Measurements from ENCODE around the gene MVD. TPM values are rescaled to one million over a fixed set of nuclear protein-coding genes. Genes with fewer than 3 reads are reported as not detected.

The MVD gene
- total RNA-seq, 1 donor from 2014 or later: 78.1 TPM

DNA sequence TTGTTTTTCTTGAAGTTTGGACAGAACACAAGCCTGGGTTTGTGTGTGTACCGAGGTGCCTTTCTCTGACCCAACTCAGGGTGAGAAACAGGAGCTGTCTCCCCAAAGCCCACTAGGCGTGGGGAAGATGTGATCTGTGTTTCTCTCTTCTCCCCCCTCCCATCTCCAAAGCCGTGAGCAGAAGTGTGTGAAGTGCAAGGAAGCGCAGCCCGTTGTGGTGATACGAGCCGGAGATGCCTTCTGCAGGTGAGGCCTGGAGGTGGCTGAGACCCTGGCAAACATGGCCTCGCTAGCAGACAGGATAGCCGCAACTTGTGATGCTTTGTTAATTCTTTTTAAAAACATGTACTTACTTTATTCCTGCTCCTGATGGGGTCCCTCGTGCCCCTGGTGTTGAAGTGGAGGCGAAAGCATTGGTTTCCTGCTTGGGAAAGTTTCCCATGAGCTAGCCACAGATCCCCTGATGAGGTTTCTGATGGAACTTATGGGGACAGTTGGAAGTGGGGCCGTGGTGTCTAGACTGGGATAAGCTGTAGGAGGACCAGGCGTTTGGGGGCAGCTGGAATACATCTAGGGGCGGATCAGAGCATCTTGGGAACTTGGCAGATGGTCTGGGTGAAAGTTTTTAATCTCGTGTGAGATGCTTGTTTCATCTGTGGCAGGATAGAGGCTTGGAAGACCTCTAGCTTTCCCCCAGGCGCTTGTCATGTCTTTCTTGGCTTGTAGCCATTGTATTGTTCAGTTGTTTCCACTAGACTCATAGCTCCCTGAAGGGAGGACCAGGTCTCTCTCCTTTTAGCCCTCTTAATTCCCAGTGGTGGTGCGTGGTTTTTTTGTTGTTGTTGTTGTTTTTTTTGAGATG is 44.3 kb upstream of the MVD start:
- Mint-ChIP-seq H3K27ac (no peak overlapping the region), H3K27me3 (no peaks in the 10 kb centered on the region), H3K9me3 (ENCODE audit: low read depth) (no peaks in the 10 kb centered on the region), H3K36me3 (ENCODE audit: insufficient read depth) (no peaks in the 10 kb centered on the region), H3K4me3 (ENCODE audit: low read depth) (peak overlapping the region; percentile 64), H3K4me1 (ENCODE audit: low read depth) (peaks cover 13% of the 10 kb centered on the region)
- DNase-seq (ENCODE audit: low spot score, unreplicated experiment): no peak
- TF ChIP-seq, protein P1, sequence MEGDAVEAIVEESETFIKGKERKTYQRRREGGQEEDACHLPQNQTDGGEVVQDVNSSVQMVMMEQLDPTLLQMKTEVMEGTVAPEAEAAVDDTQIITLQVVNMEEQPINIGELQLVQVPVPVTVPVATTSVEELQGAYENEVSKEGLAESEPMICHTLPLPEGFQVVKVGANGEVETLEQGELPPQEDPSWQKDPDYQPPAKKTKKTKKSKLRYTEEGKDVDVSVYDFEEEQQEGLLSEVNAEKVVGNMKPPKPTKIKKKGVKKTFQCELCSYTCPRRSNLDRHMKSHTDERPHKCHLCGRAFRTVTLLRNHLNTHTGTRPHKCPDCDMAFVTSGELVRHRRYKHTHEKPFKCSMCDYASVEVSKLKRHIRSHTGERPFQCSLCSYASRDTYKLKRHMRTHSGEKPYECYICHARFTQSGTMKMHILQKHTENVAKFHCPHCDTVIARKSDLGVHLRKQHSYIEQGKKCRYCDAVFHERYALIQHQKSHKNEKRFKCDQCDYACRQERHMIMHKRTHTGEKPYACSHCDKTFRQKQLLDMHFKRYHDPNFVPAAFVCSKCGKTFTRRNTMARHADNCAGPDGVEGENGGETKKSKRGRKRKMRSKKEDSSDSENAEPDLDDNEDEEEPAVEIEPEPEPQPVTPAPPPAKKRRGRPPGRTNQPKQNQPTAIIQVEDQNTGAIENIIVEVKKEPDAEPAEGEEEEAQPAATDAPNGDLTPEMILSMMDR (IDR thresholded peaks at IDR 0.05; ENCODE audit: unreplicated experiment): no peak

GRCh38 chr16:88706229-88706964 is 43.5 kb upstream of the MVD start, which contains the start of the genes CTU2 and RNF166:
Gene CTU2, plus strand, starts transcription at chr16:88706503. Its CDS starts 28 bp downstream, at chr16:88706531.
Gene RNF166, minus strand, starts transcription at chr16:88706408. Its CDS starts 83 bp downstream, at chr16:88706325.
- H3K4me1 Mint-ChIP-seq (ENCODE audit: low read depth): peaks cover 13% of the 10 kb centered on the region
- TF ChIP-seq, protein P1 (IDR thresholded peaks at IDR 0.05; ENCODE audit: unreplicated experiment): no peak
- H3K4me3 Mint-ChIP-seq (ENCODE audit: low read depth): peak within 1 kb of the TSS; percentile 81
- no peaks in the 10 kb centered on the region for H3K9me3 Mint-ChIP-seq (ENCODE audit: low read depth)
- H3K27ac Mint-ChIP-seq: peak within 1 kb of the TSS; percentile 77
- no peaks in the 10 kb centered on the region for H3K27me3 Mint-ChIP-seq
- peak; percentile 84 for DNase-seq (ENCODE audit: low spot score, unreplicated experiment)
- H3K36me3 Mint-ChIP-seq (ENCODE audit: insufficient read depth): no peaks in the 10 kb centered on the region

DNA sequence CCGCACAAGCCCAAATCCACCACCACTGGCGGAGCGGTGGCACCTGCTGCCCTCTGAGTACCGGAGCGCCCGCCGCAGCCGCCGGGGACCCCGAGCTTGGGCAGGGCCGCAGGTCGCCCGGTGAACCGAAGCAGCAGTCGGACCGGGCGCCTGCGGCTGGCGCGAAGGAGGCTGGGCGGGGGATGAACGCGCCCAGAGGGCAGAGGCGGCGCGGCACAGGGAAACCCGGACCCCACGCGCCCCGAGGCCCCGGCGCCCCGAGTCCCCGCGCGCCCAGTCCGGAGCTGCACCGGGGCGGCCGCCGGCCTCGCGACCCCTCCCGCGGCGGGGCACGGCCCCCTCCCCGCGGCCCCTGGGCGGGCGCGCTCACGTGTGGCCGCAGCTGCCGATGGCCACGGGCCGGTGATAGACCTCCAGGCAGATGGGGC is 42.9 kb upstream of the MVD start:
- no peaks in the 10 kb centered on the region for H3K9me3 Mint-ChIP-seq (ENCODE audit: low read depth)
- no peak overlapping the region for H3K27ac Mint-ChIP-seq

DNA sequence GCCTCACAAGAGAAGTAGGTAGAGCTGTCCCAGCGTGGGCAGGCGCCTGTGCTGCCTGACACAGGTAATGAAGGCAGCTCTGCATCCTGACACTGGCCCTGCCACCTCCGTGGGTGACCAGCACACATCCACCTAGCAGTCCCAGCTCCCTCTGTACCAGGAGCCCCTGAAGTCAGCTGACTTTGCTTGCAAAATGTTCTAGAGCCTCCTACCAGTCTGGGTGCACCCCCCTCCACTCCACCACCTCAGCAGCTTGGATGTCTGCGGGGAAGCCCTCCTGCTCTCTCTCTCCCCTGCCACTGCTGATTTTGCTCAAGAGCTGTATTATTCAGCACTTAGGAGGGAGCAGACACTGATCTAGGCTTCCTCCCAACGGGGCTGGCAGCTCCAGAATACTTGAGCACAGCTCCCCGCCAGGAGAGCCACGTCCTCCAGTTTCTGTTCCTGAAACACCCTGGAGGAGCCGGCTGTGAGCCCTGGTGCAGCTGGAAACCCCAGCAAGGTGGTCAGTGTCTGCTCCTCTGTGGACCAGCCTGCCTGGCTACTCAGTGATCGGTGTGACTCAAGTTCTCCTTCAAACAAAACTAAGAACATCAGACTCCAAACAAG is 42.3 kb upstream of the MVD start:
- Mint-ChIP-seq H3K27me3 (no peaks in the 10 kb centered on the region), H3K4me3 (ENCODE audit: low read depth) (peak overlapping the region; percentile 81), H3K27ac (peak overlapping the region; percentile 77), H3K36me3 (ENCODE audit: insufficient read depth) (no peaks in the 10 kb centered on the region), H3K4me1 (ENCODE audit: low read depth) (peaks cover 13% of the 10 kb centered on the region), H3K9me3 (ENCODE audit: low read depth) (no peaks in the 10 kb centered on the region)
- TF ChIP-seq, protein P1 (IDR thresholded peaks at IDR 0.05; ENCODE audit: unreplicated experiment): no peak
- DNase-seq (ENCODE audit: low spot score, unreplicated experiment): no peak

More for the DNA sequence above, 42.9 kb upstream of the MVD start:
- no peak for DNase-seq (ENCODE audit: low spot score, unreplicated experiment)
- Mint-ChIP-seq H3K36me3 (ENCODE audit: insufficient read depth) (no peaks in the 10 kb centered on the region), H3K4me1 (ENCODE audit: low read depth) (peaks cover 13% of the 10 kb centered on the region), H3K4me3 (ENCODE audit: low read depth) (peak overlapping the region; percentile 81), H3K27me3 (no peaks in the 10 kb centered on the region)
- TF ChIP-seq, protein P1 (IDR thresholded peaks at IDR 0.05; ENCODE audit: unreplicated experiment): no peak
